C4-2B (cell line): ENCODE measurements around the gene MKLN1.

Experiments
- CTCF ChIP-seq: fragments of 450-650 bp; conservative IDR thresholded peaks from 2 replicates; pipeline ENCODE4 v1.5.1; 2017; ENCODE audit warnings: mild to moderate bottlenecking
- ZFX ChIP-seq: fragments of 450-650 bp; IDR thresholded peaks from 2 replicates; pipeline ENCODE4 v1.6.1; 2017

- TF ChIP-seq CTCF (peak; percentile 80), ZFX (no peak)
Measured at GRCh38 chr7:131302876-131303707, 24.6 kb upstream of the MKLN1 start.
